Activated CD8-positive, alpha-beta T cell treated with anti-CD3 and anti-CD28 coated beads for 36 hours (primary cell): Measurements from ENCODE around the gene PEF1. TPM values are rescaled to one million over a fixed set of nuclear protein-coding genes. Genes with fewer than 3 reads are reported as not detected.
A peak's percentile ranks its signal among the peaks of the same experiment; 100 is the strongest.

ENCODE experiments used
- ATAC-seq: fragments of 200-7000 bp; cut with Tn5 transposase; one replicate; pipeline ENCODE4 v1.10.0; 2021; ENCODE audit warnings: mild to moderate bottlenecking, moderate library complexity
- CTCF ChIA-PET: fragments of 350-600 bp; sonication (Branson Sonifier 250); formaldehyde crosslinking; loops from one replicate; lab custom pipeline; 2021; ENCODE audit warnings: antibody characterized with exemption; lab: Charles Lee
- POLR2A ChIA-PET: fragments of 350-600 bp; sonication (Branson Sonifier 250); formaldehyde crosslinking; loops from one replicate; lab custom pipeline; 2021; ENCODE audit warnings: antibody characterized with exemption; lab: Charles Lee
- DNase-seq: peaks from one replicate; pipeline ENCODE4 v3.0.0-alpha.2; 2020
- H3K27ac Mint-ChIP-seq: one replicate; pipeline ENCODE4 v1.8.0; 2021; ENCODE audit warnings: mild to moderate bottlenecking, mixed read lengths
- H3K27me3 Mint-ChIP-seq: one replicate; pipeline ENCODE4 v1.8.0; 2021; ENCODE audit warnings: mixed read lengths
- H3K36me3 Mint-ChIP-seq: one replicate; pipeline ENCODE4 v1.8.0; 2021; ENCODE audit warnings: low read depth, mixed read lengths
- H3K4me1 Mint-ChIP-seq: one replicate; pipeline ENCODE4 v1.8.0; 2021; ENCODE audit warnings: low read depth, mixed read lengths
- H3K4me3 Mint-ChIP-seq: one replicate; pipeline ENCODE4 v1.8.0; 2021; ENCODE audit warnings: mild to moderate bottlenecking, moderate library complexity, mixed read lengths
- H3K9me3 Mint-ChIP-seq: one replicate; pipeline ENCODE4 v1.8.0; 2021; ENCODE audit warnings: mixed read lengths
- CTCF ChIP-seq: fragments of 200-600 bp; IDR thresholded peaks from one replicate; pipeline ENCODE4 v1.8.0; 2022; ENCODE audit warnings: antibody characterized with exemption, mild to moderate bottlenecking
- intact Hi-C: fragments of 100-400 bp; cut with micrococcal nuclease; formaldehyde crosslinking; loops from one replicate; pipeline ENCODE4 v1.10.0; 2022
- total RNA-seq, 2 experiments: library from RNA; stranded (reverse); gene quantifications; one replicate each; pipeline ENCODE4 v1.2.3, GENCODE V29; 2021

PEF1 gene
- total RNA-seq, 2 experiments from 2014 or later: 58.1 to 61.9 TPM

- POLR2A ChIA-PET: no interaction called here
- H3K4me3 Mint-ChIP-seq: no peak overlapping the region
- DNase-seq: peak; percentile 79
- H3K9me3 Mint-ChIP-seq: no peaks in the 10 kb centered on the region
- intact Hi-C loops: no loop called here
- ATAC-seq: peak; percentile 99
- CTCF ChIA-PET: interaction anchor here (1.4 to 1.8 kb wide), 2 partner anchors 12 to 99 kb away, joined by 3 to 7 read pairs; partner anchors contain the start of gene COL16A1
- no peak for TF ChIP-seq CTCF
- peaks cover 5% of the 10 kb centered on the region for H3K27me3 Mint-ChIP-seq
- H3K36me3 Mint-ChIP-seq: no peaks in the 10 kb centered on the region
- no peak overlapping the region for H3K27ac Mint-ChIP-seq
- H3K4me1 Mint-ChIP-seq: peaks cover 11% of the 10 kb centered on the region
Observed at GRCh38 chr1:31605908-31606427, 38.7 kb downstream of the PEF1 start.

GRCh38 chr1:31602081-31602480 lies 42.6 kb downstream of the PEF1 start:
- intact Hi-C loops: no loop called here
- Mint-ChIP-seq H3K4me3 (no peak overlapping the region), H3K27ac (no peak overlapping the region), H3K9me3 (no peaks in the 10 kb centered on the region), H3K4me1 (peaks cover 11% of the 10 kb centered on the region), H3K27me3 (no peaks in the 10 kb centered on the region), H3K36me3 (no peaks in the 10 kb centered on the region)
- ATAC-seq: no peak
- DNase-seq: no peak
- ChIA-PET POLR2A (no interaction called here), CTCF (interaction anchor here (1.7 kb wide), 1 partner anchor 188 kb away, joined by 3 read pairs; no protein-coding TSS in a partner anchor)
- TF ChIP-seq CTCF: no peak

- Mint-ChIP-seq H3K27ac (no peak overlapping the region), H3K9me3 (no peaks in the 10 kb centered on the region), H3K36me3 (no peaks in the 10 kb centered on the region), H3K4me3 (no peak overlapping the region), H3K27me3 (peaks cover 1% of the 10 kb centered on the region), H3K4me1 (peaks cover under 1% of the 10 kb centered on the region)
- ATAC-seq: no peak
- POLR2A ChIA-PET: no interaction called here
- TF ChIP-seq CTCF: no peak
- intact Hi-C loops: no loop called here
- CTCF ChIA-PET: no interaction called here
- DNase-seq: no peak
Observed at GRCh38 chr1:31600641-31601040, 44.0 kb downstream of the PEF1 start.

- Mint-ChIP-seq H3K9me3 (no peaks in the 10 kb centered on the region), H3K4me3 (no peak overlapping the region), H3K27me3 (peaks cover 3% of the 10 kb centered on the region), H3K27ac (no peak overlapping the region), H3K4me1 (no peaks in the 10 kb centered on the region), H3K36me3 (no peaks in the 10 kb centered on the region)
- DNase-seq (no peak), ATAC-seq (no peak)
- POLR2A ChIA-PET: no interaction called here
- CTCF ChIA-PET: interaction anchor here (1.0 to 1.4 kb wide), 3 partner anchors 11 to 38 kb away, joined by 3 to 7 read pairs (median 3); no protein-coding TSS in a partner anchor
- intact Hi-C loops: no loop called here
- TF ChIP-seq CTCF: no peak
Observed at GRCh38 chr1:31598980-31599379, 45.7 kb downstream of the PEF1 start.

- ATAC-seq (no peak), DNase-seq (no peak)
- Mint-ChIP-seq H3K36me3 (no peaks in the 10 kb centered on the region), H3K4me1 (no peaks in the 10 kb centered on the region), H3K4me3 (no peak overlapping the region), H3K27ac (no peak overlapping the region), H3K9me3 (no peaks in the 10 kb centered on the region), H3K27me3 (peaks cover 6% of the 10 kb centered on the region)
- ChIA-PET POLR2A (no interaction called here), CTCF (interaction anchor here (0.5 to 3.1 kb wide), 8 partner anchors 9 to 434 kb away, joined by 3 to 15 read pairs (median 4); no protein-coding TSS in a partner anchor)
- no peak for TF ChIP-seq CTCF
- intact Hi-C loops: no loop called here
Observed at GRCh38 chr1:31596737-31597097, 48.0 kb downstream of the PEF1 start.
